ENCODE data around the gene DCHS2. TPM values are rescaled to one million over a fixed set of nuclear protein-coding genes. Genes with fewer than 3 reads are reported as not detected.

DCHS2 gene
- total RNA-seq, 2 experiments from 2014 or later: not detected

GRCh38 chr4:154332681-154333421 lies 158.7 kb downstream of the DCHS2 start:
- Mint-ChIP-seq H3K36me3 (ENCODE audit: low read depth) (no peaks in the 10 kb centered on the region), H3K9me3 (no peaks in the 10 kb centered on the region), H3K4me1 (peaks cover 11% of the 10 kb centered on the region), H3K27me3 (peaks cover 23% of the 10 kb centered on the region), H3K4me3 (peak overlapping the region; percentile 44), H3K27ac (no peak overlapping the region)
- POLR2A ChIA-PET: no interaction called here
- CTCF ChIA-PET: interaction anchor here (1.0 kb wide), 1 partner anchor 8 kb away, joined by 4 read pairs; no protein-coding TSS in a partner anchor
- DNase-seq: peak; percentile 50

DNA sequence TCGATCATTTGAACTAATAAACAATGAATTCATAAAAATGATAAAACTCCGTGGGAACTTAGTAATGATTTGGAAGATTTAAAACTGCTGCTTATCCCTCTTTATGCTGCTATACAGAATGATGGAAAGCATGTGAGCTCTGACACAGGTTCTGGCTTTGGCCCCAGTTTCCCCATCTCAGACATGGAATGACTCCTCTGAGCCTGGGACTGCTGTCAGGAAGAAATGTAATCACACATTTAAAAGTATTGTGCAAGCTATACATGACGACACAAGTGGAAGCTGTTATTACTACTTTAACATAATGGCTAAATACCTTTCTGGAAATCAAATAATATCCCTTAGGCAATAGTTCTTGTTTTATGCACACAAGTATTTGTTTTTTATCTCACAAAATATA lies 161.7 kb downstream of the DCHS2 start:
- no peaks in the 10 kb centered on the region for H3K9me3 Mint-ChIP-seq
- ChIA-PET CTCF (interaction anchor here (0.9 to 3.0 kb wide), 3 partner anchors 28 to 177 kb away, joined by 3 to 9 read pairs (median 3); no protein-coding TSS in a partner anchor), POLR2A (no interaction called here)
- H3K4me1 Mint-ChIP-seq: peaks cover 11% of the 10 kb centered on the region
- H3K4me3 Mint-ChIP-seq: no peak overlapping the region
- no peak overlapping the region for H3K27ac Mint-ChIP-seq
- peaks cover 22% of the 10 kb centered on the region for H3K27me3 Mint-ChIP-seq
- DNase-seq: no peak
- no peaks in the 10 kb centered on the region for H3K36me3 Mint-ChIP-seq (ENCODE audit: low read depth)

- no peaks in the 10 kb centered on the region for H3K36me3 Mint-ChIP-seq (ENCODE audit: low read depth)
- peaks cover 11% of the 10 kb centered on the region for H3K4me1 Mint-ChIP-seq
- H3K9me3 Mint-ChIP-seq: no peaks in the 10 kb centered on the region
- no peak for DNase-seq
- H3K4me3 Mint-ChIP-seq: no peak overlapping the region
- H3K27ac Mint-ChIP-seq: no peak overlapping the region
- POLR2A ChIA-PET: no interaction called here
- H3K27me3 Mint-ChIP-seq: peaks cover 22% of the 10 kb centered on the region
- CTCF ChIA-PET: interaction anchor here (0.7 to 3.0 kb wide), 2 partner anchors 177 to 308 kb away, joined by 4 to 9 read pairs; no protein-coding TSS in a partner anchor
These were observed 162.2 kb downstream of the DCHS2 start for GRCh38 chr4:154329268-154329868.

- no peak for DNase-seq
- ChIA-PET POLR2A (no interaction called here), CTCF (interaction anchor here (1.0 kb wide), 1 partner anchor 292 kb away, joined by 4 read pairs; no protein-coding TSS in a partner anchor)
- Mint-ChIP-seq H3K36me3 (ENCODE audit: low read depth) (no peaks in the 10 kb centered on the region), H3K9me3 (no peaks in the 10 kb centered on the region), H3K4me1 (peaks cover 7% of the 10 kb centered on the region), H3K4me3 (no peak overlapping the region), H3K27me3 (peaks cover 15% of the 10 kb centered on the region), H3K27ac (no peak overlapping the region)
These were observed 163.6 kb downstream of the DCHS2 start for GRCh38 chr4:154328030-154328429.

- no peaks in the 10 kb centered on the region for H3K36me3 Mint-ChIP-seq (ENCODE audit: low read depth)
These were observed 171.1 kb downstream of the DCHS2 start for GRCh38 chr4:154320521-154320920.

DNA sequence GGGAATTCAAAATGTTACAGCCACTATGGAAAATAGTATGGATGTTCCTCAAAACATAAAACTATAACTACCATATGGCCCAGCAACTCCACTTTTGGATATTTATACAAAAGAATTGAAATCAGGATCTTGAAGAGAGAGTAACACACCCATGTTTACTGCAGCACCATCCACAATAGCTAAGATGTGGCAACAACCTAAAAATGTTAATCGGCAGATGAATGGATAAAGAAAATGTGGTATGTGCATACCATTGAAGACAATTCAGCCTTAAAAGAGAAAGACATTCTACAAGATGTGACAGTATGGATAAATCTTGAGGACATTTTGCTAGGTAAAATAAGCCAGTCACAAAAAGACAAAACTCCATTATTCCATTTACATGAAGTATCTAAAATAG lies 171.9 kb downstream of the DCHS2 start:
- CTCF ChIA-PET: no interaction called here
- no peak for DNase-seq
- POLR2A ChIA-PET: no interaction called here

More at GRCh38 chr4:154320521-154320920, 171.1 kb downstream of the DCHS2 start:
- H3K27me3 Mint-ChIP-seq: no peaks in the 10 kb centered on the region
- H3K27ac Mint-ChIP-seq: no peak overlapping the region
- POLR2A ChIA-PET: no interaction called here
- CTCF ChIA-PET: no interaction called here
- DNase-seq: no peak
- H3K9me3 Mint-ChIP-seq: no peaks in the 10 kb centered on the region
- H3K4me1 Mint-ChIP-seq: no peaks in the 10 kb centered on the region
- no peak overlapping the region for H3K4me3 Mint-ChIP-seq

DNA sequence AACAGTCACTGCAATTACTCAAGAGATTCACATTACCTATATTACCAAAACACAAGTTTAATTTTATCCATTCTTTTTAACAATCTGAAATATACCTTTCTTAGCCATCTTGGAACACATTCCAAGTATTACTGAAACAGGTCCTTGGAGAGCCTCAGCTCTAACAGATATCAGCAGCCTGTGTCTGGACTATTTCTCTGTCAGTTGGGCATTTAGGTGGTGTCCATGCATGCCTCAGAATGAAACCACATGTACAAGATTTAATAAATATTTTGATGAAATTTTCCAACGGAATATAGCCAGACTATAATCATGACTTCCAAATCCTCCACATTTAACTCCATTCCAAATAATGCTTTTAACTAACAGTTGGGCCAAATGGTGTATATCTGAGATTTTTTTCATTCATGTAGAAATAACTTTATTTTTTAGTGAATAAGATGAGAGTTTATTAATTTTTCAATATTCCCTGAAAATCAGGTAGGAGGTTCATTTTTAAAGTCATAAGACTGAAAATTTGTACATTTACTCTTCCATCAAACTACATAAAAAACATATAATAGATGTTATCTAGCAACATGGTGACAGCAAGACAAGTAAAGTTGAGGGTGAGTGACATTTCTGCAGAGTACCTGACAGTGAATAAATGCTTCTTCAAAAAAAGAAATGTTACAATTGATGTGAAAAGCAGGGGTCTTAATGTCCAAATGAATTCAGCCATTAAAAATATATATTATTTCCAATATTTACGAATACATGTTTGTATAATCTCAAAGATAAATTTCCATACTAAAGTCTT lies 174.2 kb downstream of the DCHS2 start:
- H3K27me3 Mint-ChIP-seq: peaks cover 3% of the 10 kb centered on the region
- no peak for DNase-seq
- POLR2A ChIA-PET: no interaction called here
- H3K4me1 Mint-ChIP-seq: no peaks in the 10 kb centered on the region
- H3K9me3 Mint-ChIP-seq: no peaks in the 10 kb centered on the region
- H3K4me3 Mint-ChIP-seq: no peak overlapping the region
- CTCF ChIA-PET: no interaction called here
- no peak overlapping the region for H3K27ac Mint-ChIP-seq
- H3K36me3 Mint-ChIP-seq (ENCODE audit: low read depth): no peaks in the 10 kb centered on the region

More for the DNA sequence above, 171.9 kb downstream of the DCHS2 start:
- Mint-ChIP-seq H3K27me3 (peaks cover 3% of the 10 kb centered on the region), H3K9me3 (no peaks in the 10 kb centered on the region), H3K36me3 (ENCODE audit: low read depth) (no peaks in the 10 kb centered on the region), H3K4me3 (no peak overlapping the region), H3K4me1 (no peaks in the 10 kb centered on the region), H3K27ac (no peak overlapping the region)

GRCh38 chr4:154315741-154316140 lies 175.9 kb downstream of the DCHS2 start:
- H3K27me3 Mint-ChIP-seq: peaks cover 3% of the 10 kb centered on the region
- H3K4me1 Mint-ChIP-seq: no peaks in the 10 kb centered on the region
- POLR2A ChIA-PET: no interaction called here

GRCh38 chr4:154314248-154314647 lies 177.4 kb downstream of the DCHS2 start:
- POLR2A ChIA-PET: no interaction called here

More at GRCh38 chr4:154315741-154316140, 175.9 kb downstream of the DCHS2 start:
- no peak for DNase-seq
- Mint-ChIP-seq H3K36me3 (ENCODE audit: low read depth) (no peaks in the 10 kb centered on the region), H3K27ac (no peak overlapping the region), H3K9me3 (no peaks in the 10 kb centered on the region), H3K4me3 (no peak overlapping the region)
- CTCF ChIA-PET: no interaction called here

DNA sequence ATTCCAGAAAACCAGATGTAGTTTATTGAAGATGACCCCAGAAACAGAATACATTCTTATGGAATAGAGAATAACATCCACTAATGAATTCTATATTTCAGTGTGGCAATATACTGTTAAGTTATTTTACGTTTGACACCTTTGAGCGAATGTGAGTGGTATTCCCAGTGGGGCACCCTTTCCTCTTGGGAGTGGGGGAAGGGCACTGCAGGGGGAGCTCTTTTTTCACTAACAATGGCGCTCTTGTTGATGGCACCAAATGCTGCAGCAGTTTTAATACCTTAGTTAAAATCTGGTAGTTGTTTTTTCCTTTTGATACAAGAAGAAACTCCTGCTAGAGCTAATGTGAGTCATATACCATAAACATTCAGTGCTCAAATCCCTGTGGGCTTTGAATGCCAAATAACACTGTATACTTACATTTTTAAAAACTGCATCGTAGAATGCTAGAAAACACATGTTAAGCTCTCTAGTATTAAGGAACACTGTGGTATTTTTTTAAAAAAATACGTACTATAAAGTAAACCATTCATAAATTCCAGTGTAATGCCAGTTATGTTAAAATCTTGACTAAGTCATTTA lies 178.5 kb downstream of the DCHS2 start:
- Mint-ChIP-seq H3K27ac (no peak overlapping the region), H3K9me3 (no peaks in the 10 kb centered on the region), H3K27me3 (peaks cover 3% of the 10 kb centered on the region), H3K4me3 (no peak overlapping the region), H3K36me3 (ENCODE audit: low read depth) (no peaks in the 10 kb centered on the region), H3K4me1 (no peaks in the 10 kb centered on the region)
- ChIA-PET CTCF (no interaction called here), POLR2A (no interaction called here)
- DNase-seq: no peak

More at GRCh38 chr4:154314248-154314647, 177.4 kb downstream of the DCHS2 start:
- Mint-ChIP-seq H3K4me1 (no peaks in the 10 kb centered on the region), H3K36me3 (ENCODE audit: low read depth) (no peaks in the 10 kb centered on the region), H3K27ac (no peak overlapping the region), H3K9me3 (no peaks in the 10 kb centered on the region), H3K27me3 (peaks cover 3% of the 10 kb centered on the region), H3K4me3 (no peak overlapping the region)
- CTCF ChIA-PET: no interaction called here
- DNase-seq: no peak

DNA sequence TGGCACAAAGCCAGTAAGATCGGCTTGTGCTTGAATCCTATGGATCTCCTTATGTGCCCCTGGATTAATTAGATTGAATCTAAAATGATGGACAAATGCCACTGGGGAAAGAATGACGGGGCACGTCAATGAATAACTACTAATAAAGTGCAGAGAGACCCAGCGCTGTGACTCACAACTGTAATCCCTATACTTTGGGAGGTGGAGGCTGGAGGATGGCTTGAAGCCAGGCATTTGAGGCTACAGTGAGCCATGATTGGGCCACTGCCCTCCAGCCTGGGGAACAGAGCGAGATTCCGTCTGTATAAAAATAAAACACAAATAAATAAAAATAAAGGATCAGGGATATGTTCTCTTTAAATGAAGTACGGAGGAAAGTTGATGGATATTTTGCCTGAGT lies 179.4 kb downstream of the DCHS2 start:
- no peaks in the 10 kb centered on the region for H3K36me3 Mint-ChIP-seq (ENCODE audit: low read depth)
- no peak overlapping the region for H3K4me3 Mint-ChIP-seq
- POLR2A ChIA-PET: no interaction called here

DNA sequence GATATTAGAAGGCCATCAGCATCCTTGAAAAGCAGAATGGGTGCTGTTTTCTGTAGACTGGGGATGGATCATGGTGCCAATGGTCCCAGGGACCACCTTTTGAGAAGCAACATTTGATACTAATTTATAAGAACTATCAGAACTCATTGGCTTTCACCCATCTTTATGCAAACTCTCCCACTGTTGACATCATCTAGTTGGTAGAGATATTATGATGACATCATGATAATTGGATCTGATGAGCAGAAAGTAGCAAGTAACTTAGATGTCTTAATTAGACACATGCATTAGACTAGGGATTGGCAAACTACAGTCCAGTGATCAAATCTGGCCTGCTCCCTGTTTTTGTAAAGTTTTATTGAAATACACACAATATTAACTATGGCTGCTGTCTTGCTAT lies 181.0 kb downstream of the DCHS2 start:
- no peak overlapping the region for H3K27ac Mint-ChIP-seq
- DNase-seq: no peak
- no peaks in the 10 kb centered on the region for H3K4me1 Mint-ChIP-seq
- ChIA-PET CTCF (no interaction called here), POLR2A (no interaction called here)
- no peak overlapping the region for H3K4me3 Mint-ChIP-seq
- H3K36me3 Mint-ChIP-seq (ENCODE audit: low read depth): no peaks in the 10 kb centered on the region
- peaks cover 3% of the 10 kb centered on the region for H3K27me3 Mint-ChIP-seq
- H3K9me3 Mint-ChIP-seq: no peaks in the 10 kb centered on the region

More for the DNA sequence above, 179.4 kb downstream of the DCHS2 start:
- CTCF ChIA-PET: no interaction called here
- no peaks in the 10 kb centered on the region for H3K9me3 Mint-ChIP-seq
- no peak for DNase-seq
- H3K4me1 Mint-ChIP-seq: no peaks in the 10 kb centered on the region
- H3K27ac Mint-ChIP-seq: no peak overlapping the region
- H3K27me3 Mint-ChIP-seq: peaks cover 3% of the 10 kb centered on the region

DNA sequence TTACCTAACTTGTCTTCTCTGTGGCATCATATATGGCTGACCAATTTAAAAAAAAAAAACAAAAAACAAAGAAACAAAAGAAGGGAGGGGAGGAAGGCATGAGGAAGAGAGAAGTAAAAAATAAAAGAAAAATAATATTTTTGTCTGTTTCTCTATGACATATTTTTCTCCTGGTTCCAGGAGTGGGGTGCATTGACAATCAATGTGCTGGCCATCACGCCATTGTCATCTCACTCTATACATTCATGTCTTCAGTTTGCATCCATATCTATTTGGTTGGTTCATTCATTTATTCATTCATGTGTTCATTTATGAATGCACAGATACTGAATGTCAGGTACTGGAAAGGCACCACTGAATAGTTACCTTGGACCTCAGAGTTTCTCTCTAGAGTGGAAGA lies 183.4 kb downstream of the DCHS2 start:
- ChIA-PET CTCF (no interaction called here), POLR2A (no interaction called here)
- no peaks in the 10 kb centered on the region for H3K27me3 Mint-ChIP-seq
- H3K27ac Mint-ChIP-seq: no peak overlapping the region
- no peaks in the 10 kb centered on the region for H3K9me3 Mint-ChIP-seq
- no peak for DNase-seq
- no peaks in the 10 kb centered on the region for H3K36me3 Mint-ChIP-seq (ENCODE audit: low read depth)
- H3K4me1 Mint-ChIP-seq: no peaks in the 10 kb centered on the region
- no peak overlapping the region for H3K4me3 Mint-ChIP-seq
